ENCODE results near the gene EVA1C.
"Not testable (repeated sequence)": the region's sequence is repeated elsewhere in the genome, so short reads cannot be mapped to it uniquely, and the experiment has no call there.

DNA sequence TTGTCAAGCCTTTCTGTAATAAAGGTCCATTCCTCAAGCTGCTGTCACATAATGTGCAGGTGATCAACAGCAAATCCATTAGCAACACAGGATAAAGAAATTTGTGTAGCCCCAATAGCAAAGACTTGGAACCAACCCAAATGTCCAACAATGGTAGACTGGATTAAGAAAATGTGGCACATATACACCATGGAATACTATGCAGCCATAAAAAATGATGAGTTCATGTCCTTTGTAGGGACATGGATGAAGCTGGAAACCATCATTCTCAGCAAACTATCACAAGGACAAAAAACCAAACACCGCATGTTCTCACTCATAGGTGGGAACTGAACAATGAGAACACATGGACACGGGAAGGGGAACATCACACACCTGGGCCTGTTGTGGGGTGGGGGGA lies 130.6 kb downstream of the EVA1C start:
- TF ChIP-seq CTCF, POLR2A (IDR thresholded peaks at IDR 0.05): not testable (repeated sequence)
